GM21737 (cell line): ENCODE measurements around the gene MACROH2A2.
"Not testable (repeated sequence)": the region's sequence is repeated elsewhere in the genome, so short reads cannot be mapped to it uniquely, and the experiment has no call there.

ENCODE experiments used
- ATAC-seq: cut with Tn5 transposase; IDR thresholded peaks from one replicate; pipeline ENCODE4 v1.9.1; 2021; ENCODE audit warnings: mild to moderate bottlenecking, moderate library complexity; ENCODE audit not compliant: unreplicated experiment

The MACROH2A2 gene

GRCh38 chr10:70066190-70066589 is 13.5 kb downstream of the MACROH2A2 start:
- no peak for ATAC-seq

DNA sequence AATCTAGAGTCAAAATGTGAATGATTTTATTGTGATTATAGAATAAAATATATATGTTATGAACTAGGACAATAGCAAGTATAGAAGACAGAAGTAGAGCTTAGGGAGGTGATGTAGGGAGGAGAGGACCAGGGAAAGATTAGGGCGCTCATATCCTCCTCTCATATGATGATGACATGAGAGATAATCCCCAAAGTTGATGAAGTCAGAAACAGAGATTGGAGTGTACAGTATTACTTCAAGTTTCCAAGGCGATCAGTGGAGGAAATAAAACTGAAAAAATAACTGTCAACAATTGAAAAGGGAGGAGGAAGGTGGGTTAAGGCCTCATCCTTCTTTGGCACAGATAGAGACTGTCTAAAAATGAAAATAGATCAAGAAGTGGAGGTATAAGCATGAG is 14.9 kb downstream of the MACROH2A2 start:
- no peak for ATAC-seq

- no peak for ATAC-seq
Measured at GRCh38 chr10:70068925-70069324, 16.3 kb downstream of the MACROH2A2 start.

- no peak for ATAC-seq
Measured at GRCh38 chr10:70069346-70069745, 16.7 kb downstream of the MACROH2A2 start.

- ATAC-seq: no peak
Measured at GRCh38 chr10:70070834-70071233, 18.2 kb downstream of the MACROH2A2 start.

DNA sequence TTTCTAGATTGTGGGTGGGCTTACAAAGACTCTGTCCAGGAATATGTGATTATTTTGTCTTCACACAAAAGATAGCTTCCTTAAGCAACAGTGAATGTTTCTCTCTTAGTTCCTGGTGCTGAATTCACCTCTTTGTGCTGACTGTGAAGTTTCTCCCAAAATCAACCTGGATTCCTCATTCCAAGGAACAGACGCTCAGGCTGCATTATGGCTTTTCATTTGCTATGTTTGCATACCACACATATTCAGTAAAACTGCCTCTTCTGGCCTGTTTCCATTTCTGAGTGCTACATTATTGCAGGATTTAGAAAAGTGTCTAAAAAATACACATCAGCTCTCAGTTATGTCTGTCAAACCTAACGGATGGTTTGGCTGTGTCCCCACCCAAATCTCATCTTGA is 21.5 kb downstream of the MACROH2A2 start:
- ATAC-seq: no peak

DNA sequence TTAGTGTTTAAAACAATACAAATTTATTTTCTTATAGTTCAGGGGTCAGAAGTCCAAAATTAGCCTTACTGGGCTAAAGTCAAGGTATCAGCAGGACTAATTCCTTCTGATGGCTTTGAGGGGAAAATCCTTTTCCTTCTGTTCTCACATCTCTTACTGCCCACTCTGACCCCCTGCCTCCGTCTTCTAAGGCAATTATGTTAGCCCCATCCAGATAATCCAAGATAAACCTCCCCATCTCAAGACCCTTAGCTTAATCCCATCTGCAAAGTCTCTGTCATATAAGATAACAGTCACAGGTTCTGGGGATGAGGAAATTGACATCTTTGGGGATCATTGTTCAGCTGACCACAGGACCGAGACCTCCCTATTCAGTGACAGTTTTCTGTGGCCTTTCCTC is 22.3 kb downstream of the MACROH2A2 start:
- ATAC-seq: no peak

DNA sequence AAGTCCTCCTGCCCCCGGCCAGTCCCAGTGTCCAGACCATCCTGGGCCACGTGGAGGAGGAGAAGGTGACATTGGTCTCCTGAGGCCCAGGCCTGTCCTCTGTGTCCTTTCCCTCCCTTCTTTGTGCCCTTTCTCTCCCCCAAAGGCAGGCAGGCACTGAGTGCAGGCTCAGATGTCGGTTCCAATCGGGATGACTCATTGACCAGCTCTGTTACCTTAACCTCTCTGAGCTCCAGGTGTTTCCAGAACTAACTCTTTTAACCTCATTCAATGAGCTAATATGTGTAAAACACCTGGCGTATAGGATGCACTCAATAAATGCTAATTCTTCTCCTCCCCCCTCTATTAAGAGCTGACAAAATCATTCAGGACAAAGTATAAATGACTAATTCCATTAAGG is 25.7 kb downstream of the MACROH2A2 start:
- ATAC-seq: no peak

DNA sequence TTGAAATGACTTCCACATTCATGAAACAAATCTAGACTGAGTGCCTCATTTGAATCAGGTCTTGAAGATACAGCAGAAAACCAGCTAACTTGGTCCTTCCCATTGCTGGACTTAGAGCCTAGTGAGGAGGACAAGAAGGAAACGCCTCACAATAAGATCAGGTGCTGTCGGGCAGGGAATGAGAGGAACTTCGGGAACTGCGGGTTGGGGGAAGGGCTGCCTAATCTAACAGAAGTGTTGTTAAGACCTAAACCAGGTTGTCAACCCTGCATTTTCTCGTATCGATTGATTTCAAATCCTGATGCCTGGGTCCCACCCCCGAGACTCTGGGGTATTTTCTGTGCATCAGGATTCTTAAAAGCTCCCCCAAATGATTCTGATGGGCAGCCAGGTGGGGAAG is 26.3 kb downstream of the MACROH2A2 start:
- no peak for ATAC-seq

- not testable (repeated sequence) for ATAC-seq
Measured at GRCh38 chr10:70080789-70081188, 28.1 kb downstream of the MACROH2A2 start.

- ATAC-seq: no peak
Measured at GRCh38 chr10:70084189-70084588, 31.5 kb downstream of the MACROH2A2 start.

DNA sequence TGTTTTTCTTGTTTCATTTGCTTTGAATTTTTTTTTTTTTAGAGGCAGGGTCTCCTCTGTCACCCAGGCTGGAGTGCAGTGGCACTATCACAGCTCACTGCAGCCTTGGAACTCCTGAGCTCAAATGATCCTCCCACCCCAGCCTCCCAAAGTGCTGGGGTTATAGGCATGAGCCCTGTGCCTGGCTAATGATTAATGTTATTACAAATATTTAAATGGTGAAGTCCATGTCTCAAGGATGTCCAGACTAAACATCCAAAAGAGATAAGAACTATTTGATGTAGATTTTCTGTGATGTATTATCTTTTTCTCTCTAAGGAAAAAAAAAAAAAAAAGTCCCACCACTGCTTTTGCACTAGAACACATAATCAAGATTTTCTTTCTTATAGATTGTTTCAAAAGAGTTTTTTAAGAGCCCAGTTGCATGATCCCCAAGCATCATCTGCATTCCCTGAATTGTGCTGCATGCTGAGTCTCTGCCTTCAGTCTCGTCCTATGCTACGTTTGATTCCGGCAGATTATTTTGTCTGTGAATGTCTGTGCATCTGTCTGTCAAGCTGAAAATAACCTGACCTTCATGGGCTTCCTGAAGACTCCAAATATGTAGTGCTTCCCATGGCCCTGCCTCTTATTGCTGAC is 33.4 kb downstream of the MACROH2A2 start:
- ATAC-seq: no peak

- ATAC-seq: no peak
Measured at GRCh38 chr10:70087616-70088307, 35.1 kb downstream of the MACROH2A2 start.

DNA sequence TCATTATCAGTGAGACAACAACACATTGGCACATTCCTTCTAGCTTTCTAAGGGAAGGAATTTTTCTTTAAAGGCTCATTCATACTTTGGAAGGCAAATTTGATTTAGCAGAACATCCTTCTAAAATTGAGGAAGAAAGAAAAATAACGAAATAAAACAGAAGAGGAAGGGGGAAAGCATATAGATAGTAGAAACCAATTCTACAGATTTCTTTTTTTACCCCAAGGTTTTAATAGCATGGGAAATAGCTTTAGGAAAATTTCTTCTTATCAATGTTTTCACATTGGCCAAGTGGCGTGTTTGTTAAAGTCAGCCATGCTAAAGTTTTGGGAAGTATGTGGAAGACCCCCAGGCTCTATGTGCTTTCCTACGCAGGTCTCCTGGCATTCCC is 35.7 kb downstream of the MACROH2A2 start:
- no peak for ATAC-seq

- ATAC-seq: no peak
Measured at GRCh38 chr10:70090013-70090412, 37.4 kb downstream of the MACROH2A2 start.

- ATAC-seq: no peak
Measured at GRCh38 chr10:70090951-70091350, 38.3 kb downstream of the MACROH2A2 start.

DNA sequence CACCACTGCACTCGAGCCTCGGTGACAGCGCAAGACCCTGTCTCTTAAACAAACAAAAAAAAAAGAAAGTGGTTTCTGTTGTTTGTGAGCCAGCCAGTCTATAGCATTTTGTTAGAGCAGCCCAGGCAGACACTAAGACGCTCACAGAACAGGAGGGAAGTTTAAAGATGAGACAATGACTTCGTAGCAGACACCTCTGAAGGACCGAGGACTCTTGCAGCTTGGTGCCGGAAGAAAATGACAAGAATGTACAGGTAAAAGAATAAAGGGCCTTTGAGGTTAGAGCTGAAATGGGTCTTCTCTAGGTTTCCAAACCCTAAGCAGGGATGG is 39.7 kb downstream of the MACROH2A2 start:
- no peak for ATAC-seq

DNA sequence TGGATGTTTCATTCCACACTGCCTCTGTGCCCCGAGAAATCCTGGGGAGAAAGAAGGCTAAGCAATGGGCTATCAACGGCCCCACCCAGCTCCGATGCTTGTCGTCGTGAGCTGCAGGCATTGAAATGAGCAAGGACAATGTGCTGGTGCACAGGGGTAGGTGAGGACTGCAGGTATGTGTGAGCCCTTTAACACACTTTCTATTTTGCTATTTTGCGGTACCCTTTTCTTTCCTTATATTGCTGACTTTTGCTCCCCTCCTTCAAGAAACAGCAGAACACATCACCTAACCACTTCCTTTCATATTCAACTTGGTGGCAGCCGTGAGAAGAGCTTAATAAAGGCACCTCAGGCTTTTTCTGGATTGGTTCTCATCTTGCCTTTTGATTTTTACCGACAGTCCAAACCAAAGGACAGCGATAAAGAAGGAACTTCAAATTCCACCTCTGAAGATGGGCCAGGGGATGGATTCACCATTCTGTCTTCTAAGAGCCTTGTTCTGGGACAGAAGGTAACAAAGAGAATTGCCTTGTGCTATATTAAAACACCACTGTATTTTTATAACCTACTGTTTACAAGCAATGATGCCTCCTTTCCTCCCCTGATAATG is 40.8 kb downstream of the MACROH2A2 start:
- no peak for ATAC-seq

GRCh38 chr10:70094250-70094649 is 41.6 kb downstream of the MACROH2A2 start:
- ATAC-seq: no peak

- ATAC-seq: no peak
Measured at GRCh38 chr10:70096016-70096704, 43.5 kb downstream of the MACROH2A2 start.

GRCh38 chr10:70096705-70097420 is 44.2 kb downstream of the MACROH2A2 start:
- no peak for ATAC-seq
